A549 (cell line): ENCODE results near the gene DGUOK. TPM values are rescaled to one million over a fixed set of nuclear protein-coding genes. Genes with fewer than 3 reads are reported as not detected.

ENCODE experiments used
- ATAC-seq, 2 experiments: fragments of 200-7000 bp in 1 of 2; fragments of >200 bp in 1 of 2; cut with Nextera tagmentation in 1 of 2; cut with Tn5 transposase in 1 of 2; 3 replicates each; pipeline versions ENCODE4 v1.8.0 to v1.9.1; 2018 to 2020; ENCODE audit warnings: mild to moderate bottlenecking in 1 of 2, moderate library complexity in 1 of 2
- CTCF ChIA-PET: fragments of 300-600 bp; sonication (Branson Sonifier 250); formaldehyde crosslinking; extraction: SDS; loops from one replicate; lab custom pipeline; 2021; ENCODE audit warnings: antibody characterized with exemption, inconsistent platforms; lab: Yijun Ruan, JAX
- POLR2A ChIA-PET: fragments of 350-600 bp; formaldehyde crosslinking; extraction: SDS; loops from one replicate; lab custom pipeline; 2021; ENCODE audit warnings: antibody characterized with exemption, inconsistent platforms; lab: Yijun Ruan, JAX
- DNase-seq, 2 experiments: peaks; one replicate each; pipeline versions ENCODE4 v3.0.0 to v3.0.0-alpha.2; 2011 to 2016; ENCODE audit warnings: low read depth in 1 of 2, low spot score in 1 of 2
- FAIRE-seq: peaks from 2 replicates; lab custom pipeline; 2011; peaks lifted over from hg19 to GRCh38; lab: Jason Lieb, UNC
- H3K27ac ChIP-seq, 2 experiments: fragments of >200 bp; sonication (Bioruptor Twin); formaldehyde crosslinking; 3 replicates each; pipeline ENCODE4 v1.5.1; 2016 to 2017
- H3K4me1 ChIP-seq: fragments of >200 bp; sonication (Bioruptor Twin); formaldehyde crosslinking; 3 replicates; pipeline ENCODE4 v1.6.1; 2016
- H3K4me2 ChIP-seq: fragments of >200 bp; sonication (Bioruptor Twin); formaldehyde crosslinking; 3 replicates; pipeline ENCODE4 v1.6.1; 2016
- H3K4me3 ChIP-seq: fragments of >200 bp; sonication (Bioruptor Twin); formaldehyde crosslinking; 3 replicates; pipeline ENCODE4 v1.5.1; 2016
- H3K9me3 ChIP-seq: fragments of >200 bp; sonication (Bioruptor Twin); formaldehyde crosslinking; 3 replicates; pipeline ENCODE4 v1.6.1; 2016
- CBX2 ChIP-seq: fragments of 200-600 bp; sonication (generic); IDR thresholded peaks from 2 replicates; pipeline ENCODE4 v1.6.1; 2016; ENCODE audit warnings: low read depth, mild to moderate bottlenecking, borderline replicate concordance
- CBX8 ChIP-seq: fragments of 200-600 bp; sonication (generic); IDR thresholded peaks from 2 replicates; pipeline ENCODE4 v1.6.1; 2016
- ELK1 ChIP-seq: fragments of 150-350 bp; IDR thresholded peaks from 2 replicates; pipeline ENCODE4 v1.6.1; 2014; ENCODE audit warnings: low read depth, mild to moderate bottlenecking, low read length
- HEYL ChIP-seq: fragments of 250-450 bp; sonication (Bioruptor Pico); IDR thresholded peaks from 2 replicates; pipeline ENCODE4 v1.8.0; 2021; ENCODE audit warnings: mild to moderate bottlenecking, moderate library complexity
- JUN ChIP-seq, 2 experiments: fragments of >200 bp; sonication (Bioruptor Twin); formaldehyde crosslinking; IDR thresholded peaks; 2 replicates in 1 of 2; 3 replicates in 1 of 2; pipeline ENCODE4 v1.6.1; 2016 to 2017
- KDM5A ChIP-seq: fragments of 200-600 bp; sonication (generic); IDR thresholded peaks from 2 replicates; pipeline ENCODE4 v1.6.1; 2016; ENCODE audit warnings: antibody characterized with exemption, mild to moderate bottlenecking
- MYC ChIP-seq: IDR thresholded peaks from 2 replicates; pipeline ENCODE4 v1.6.1; 2012; ENCODE audit warnings: mild to moderate bottlenecking, inconsistent platforms, low read length, improper control_type of control experiment, borderline replicate concordance
- NFE2L2 ChIP-seq: fragments of 150-350 bp; conservative IDR thresholded peaks from 2 replicates; pipeline ENCODE4 v1.6.1; 2014; ENCODE audit warnings: low read length
- PHF8 ChIP-seq: fragments of 200-600 bp; sonication (generic); IDR thresholded peaks from 2 replicates; pipeline ENCODE4 v1.6.1; 2016; ENCODE audit warnings: low read depth, mild to moderate bottlenecking, antibody characterized with exemption, moderate library complexity, borderline replicate concordance
- RCOR1 ChIP-seq: fragments of 150-350 bp; IDR thresholded peaks from 2 replicates; pipeline ENCODE4 v1.6.1; 2014; ENCODE audit warnings: antibody characterized with exemption, low read length, low read depth
- REST ChIP-seq: fragments of 200-600 bp; sonication (generic); IDR thresholded peaks from 2 replicates; pipeline ENCODE4 v1.6.1; 2016; ENCODE audit warnings: antibody characterized with exemption, mild to moderate bottlenecking, moderate library complexity
- ZFP36 ChIP-seq: fragments of 450-650 bp; IDR thresholded peaks from 2 replicates; pipeline ENCODE4 v1.6.1; 2014; ENCODE audit warnings: borderline replicate concordance; ENCODE audit not compliant: partially characterized antibody
- ZNF302 ChIP-seq: fragments of 250-450 bp; sonication (Bioruptor Pico); IDR thresholded peaks from 2 replicates; pipeline ENCODE4 v1.9.0; 2021; ENCODE audit warnings: inconsistent platforms, mild to moderate bottlenecking, moderate library complexity
- WGBS: methylation state at CpG from one replicate; pipeline ENCODE4 v1.1.6; 2017; ENCODE audit errors: missing lambda C conversion rate; 5-methylcytosine and 5-hydroxymethylcytosine counted together
- polyA plus RNA-seq, 4 experiments: library from polyadenylated mRNA; depleted of rRNA in 3 of 4; stranded (reverse); fragments of >200 nt; fragmentation: RNase III in 1 of 4; extraction: RNeasy Plus Mini Kit Qiagen cat#74134 plus additional on column Dnase treatment in 1 of 4; gene quantifications; 2 replicates in 3 of 4; 3 replicates in 1 of 4; pipeline ENCODE4 v1.2.3, GENCODE V29; 2011 to 2017
- TF ChIP-seq, protein P1 (sequence below): fragments of >200 bp; sonication (Bioruptor Twin); formaldehyde crosslinking; IDR thresholded peaks from 3 replicates; pipeline ENCODE4 v1.5.1; 2016
- TF ChIP-seq, protein P2 (sequence below): fragments of >200 bp; sonication (Bioruptor Twin); formaldehyde crosslinking; IDR thresholded peaks from 2 replicates; pipeline ENCODE4 v1.6.1; 2016

Gene DGUOK
- polyA plus RNA-seq, 2 of the 4 experiments (the other 2 are of a cell fraction): 128 to 145 TPM

- WGBS: 64% methylated on average over 5 of the region's 5 CpGs
- H3K27ac ChIP-seq: no peak overlapping the region
- ATAC-seq (no peak), FAIRE-seq (no peak), DNase-seq (no peak)
- TF ChIP-seq KDM5A (no peak), ELK1 (no peak), MYC (no peak), NFE2L2 (no peak), REST (no peak)
- TF ChIP-seq, protein P1, sequence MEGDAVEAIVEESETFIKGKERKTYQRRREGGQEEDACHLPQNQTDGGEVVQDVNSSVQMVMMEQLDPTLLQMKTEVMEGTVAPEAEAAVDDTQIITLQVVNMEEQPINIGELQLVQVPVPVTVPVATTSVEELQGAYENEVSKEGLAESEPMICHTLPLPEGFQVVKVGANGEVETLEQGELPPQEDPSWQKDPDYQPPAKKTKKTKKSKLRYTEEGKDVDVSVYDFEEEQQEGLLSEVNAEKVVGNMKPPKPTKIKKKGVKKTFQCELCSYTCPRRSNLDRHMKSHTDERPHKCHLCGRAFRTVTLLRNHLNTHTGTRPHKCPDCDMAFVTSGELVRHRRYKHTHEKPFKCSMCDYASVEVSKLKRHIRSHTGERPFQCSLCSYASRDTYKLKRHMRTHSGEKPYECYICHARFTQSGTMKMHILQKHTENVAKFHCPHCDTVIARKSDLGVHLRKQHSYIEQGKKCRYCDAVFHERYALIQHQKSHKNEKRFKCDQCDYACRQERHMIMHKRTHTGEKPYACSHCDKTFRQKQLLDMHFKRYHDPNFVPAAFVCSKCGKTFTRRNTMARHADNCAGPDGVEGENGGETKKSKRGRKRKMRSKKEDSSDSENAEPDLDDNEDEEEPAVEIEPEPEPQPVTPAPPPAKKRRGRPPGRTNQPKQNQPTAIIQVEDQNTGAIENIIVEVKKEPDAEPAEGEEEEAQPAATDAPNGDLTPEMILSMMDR: no peak
- POLR2A ChIA-PET: interaction anchor here (0.6 kb wide), 1 partner anchor 39 kb away, joined by 3 read pairs; no protein-coding TSS in a partner anchor
- CTCF ChIA-PET: interaction anchor here (1.0 to 2.6 kb wide), 3 partner anchors 9 to 260 kb away, joined by 4 to 8 read pairs (median 5); no protein-coding TSS in a partner anchor
- no peak overlapping the region for H3K4me3 ChIP-seq
- no peaks in the 10 kb centered on the region for H3K9me3 ChIP-seq
- peaks cover 8% of the 10 kb centered on the region; the same call in 2 of the 3 replicates for H3K4me1 ChIP-seq
- no peak overlapping the region for H3K4me2 ChIP-seq
Measured at GRCh38 chr2:73891276-73891901, 35.3 kb upstream of the DGUOK start.

DNA sequence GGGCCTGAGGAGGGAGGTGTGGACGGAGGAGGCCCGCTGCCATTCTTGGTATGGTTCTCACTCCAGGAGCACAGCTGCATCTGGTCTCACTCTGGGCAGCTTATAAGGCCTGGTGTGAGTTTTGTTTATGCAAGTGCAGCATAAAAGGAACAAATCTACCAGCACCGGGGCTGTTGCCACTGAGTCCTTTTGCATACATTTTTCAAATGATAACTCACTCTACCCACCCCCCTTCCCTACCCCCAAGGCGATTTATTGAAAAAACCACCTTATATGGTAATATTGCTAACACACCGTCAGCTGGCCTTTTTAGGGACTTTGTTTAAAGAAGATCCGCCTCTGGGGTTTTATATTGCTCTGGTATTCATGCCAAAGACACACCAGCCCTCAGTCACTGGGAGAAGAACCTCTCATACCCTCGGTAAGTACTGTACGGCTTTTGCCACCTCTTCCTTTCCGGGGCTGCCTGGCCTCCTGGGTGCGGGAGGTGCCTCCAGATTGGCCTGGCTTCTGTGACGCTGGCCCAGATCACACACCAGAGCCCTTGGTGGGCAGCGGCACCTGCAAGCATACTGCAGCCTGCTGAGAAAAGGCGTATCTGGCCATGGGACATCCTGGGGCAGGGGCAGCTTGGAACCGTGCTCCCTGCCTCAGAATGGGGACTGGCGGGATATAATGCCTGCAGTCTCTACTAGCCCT lies 33.9 kb upstream of the DGUOK start, which contains the start of gene ACTG2:
ACTG2 (plus strand) TSS at position 378 of the 699 bp plus-strand sequence. CDS start 8,304 bp downstream, outside the sequence.
- TF ChIP-seq ZNF302 (CRISPR knock-in tag): no peak
- no peak for TF ChIP-seq JUN (IDR thresholded peaks at IDR 0.05)
- no peak for TF ChIP-seq HEYL (CRISPR knock-in tag)
- TF ChIP-seq CBX2: no peak
- TF ChIP-seq ZFP36: no peak
- TF ChIP-seq, protein P2, sequence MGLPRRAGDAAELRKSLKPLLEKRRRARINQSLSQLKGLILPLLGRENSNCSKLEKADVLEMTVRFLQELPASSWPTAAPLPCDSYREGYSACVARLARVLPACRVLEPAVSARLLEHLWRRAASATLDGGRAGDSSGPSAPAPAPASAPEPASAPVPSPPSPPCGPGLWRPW: no peak
- no peak for TF ChIP-seq CBX8
- no peak for TF ChIP-seq KDM5A
- no peak for TF ChIP-seq ELK1
- no peak for TF ChIP-seq RCOR1
- TF ChIP-seq PHF8: no peak
- TF ChIP-seq, all 56 proteins: peak for 0
- Histone ChIP-seq H3K27ac (no peak within 1 kb of the TSS), H3K9me3 (no peaks in the 10 kb centered on the region), H3K4me2 (no peak within 1 kb of the TSS), H3K4me3 (no peak within 1 kb of the TSS), H3K4me1 (peaks cover 6% of the 10 kb centered on the region; the same call in 2 of the 3 replicates)
- no peak for ATAC-seq
- WGBS: 70% methylated on average over 15 of the region's 15 CpGs
- FAIRE-seq: no peak
- ChIA-PET CTCF (interaction anchor here (0.6 kb wide), 1 partner anchor 37 kb away, joined by 3 read pairs; no protein-coding TSS in a partner anchor), POLR2A (no interaction called here)
- DNase-seq: no peak
